Activated naive CD4-positive, alpha-beta T cell treated with Interleukin-2 at 50 U/mL for 16 hours (primary cell): ENCODE measurements around the gene SAP130.

Experiments used
- DNase-seq: peaks from one replicate; pipeline ENCODE4 v3.0.0-alpha.2; 2020

The SAP130 gene

GRCh38 chr2:128024816-128025215 lies 3.0 kb downstream of the SAP130 start:
- DNase-seq, result no peak

- no peak for DNase-seq
These were observed 10.3 kb downstream of the SAP130 start for GRCh38 chr2:128017561-128017960.

- DNase-seq, result no peak
These were observed 11.2 kb downstream of the SAP130 start for GRCh38 chr2:128016620-128017019.

GRCh38 chr2:128012698-128013097 lies 15.2 kb downstream of the SAP130 start:
- DNase-seq, result no peak

- no peak for DNase-seq
These were observed 19.7 kb downstream of the SAP130 start for GRCh38 chr2:128008074-128008672.

GRCh38 chr2:128004509-128004908 lies 23.4 kb downstream of the SAP130 start:
- DNase-seq, result no peak

- DNase-seq, result no peak
These were observed 24.4 kb downstream of the SAP130 start for GRCh38 chr2:128003463-128003862.

GRCh38 chr2:127996160-127996559 lies 31.7 kb downstream of the SAP130 start:
- no peak for DNase-seq

GRCh38 chr2:127995725-127996124 lies 32.1 kb downstream of the SAP130 start:
- DNase-seq, result no peak

- DNase-seq, result no peak
These were observed 34.2 kb downstream of the SAP130 start for GRCh38 chr2:127993659-127994058.

- DNase-seq, result no peak
These were observed 36.1 kb downstream of the SAP130 start for GRCh38 chr2:127991742-127992141.

GRCh38 chr2:127986548-127987079 lies 41.2 kb downstream of the SAP130 start:
- no peak for DNase-seq

GRCh38 chr2:127985735-127986134 lies 42.1 kb downstream of the SAP130 start:
- no peak for DNase-seq

GRCh38 chr2:127985026-127985734 lies 42.7 kb downstream of the SAP130 start:
- no peak for DNase-seq

GRCh38 chr2:127984551-127984950 lies 43.3 kb downstream of the SAP130 start:
- DNase-seq, result no peak

GRCh38 chr2:127969446-127969845 lies 58.4 kb downstream of the SAP130 start:
- DNase-seq, result no peak

GRCh38 chr2:127968610-127969339 lies 59.1 kb downstream of the SAP130 start:
- no peak for DNase-seq

GRCh38 chr2:127961729-127962128 lies 66.1 kb downstream of the SAP130 start:
- DNase-seq, result no peak

- no peak for DNase-seq
These were observed 70.6 kb downstream of the SAP130 start for GRCh38 chr2:127957240-127957639.

- no peak for DNase-seq
These were observed 73.0 kb downstream of the SAP130 start for GRCh38 chr2:127954857-127955256.

GRCh38 chr2:127953849-127954248 lies 74.0 kb downstream of the SAP130 start:
- no peak for DNase-seq

- DNase-seq, result no peak
These were observed 74.6 kb downstream of the SAP130 start for GRCh38 chr2:127953128-127953718.

GRCh38 chr2:127951026-127951425 lies 76.8 kb downstream of the SAP130 start:
- DNase-seq, result no peak
